ENCODE results near the gene TPP1. TPM values are rescaled to one million over a fixed set of nuclear protein-coding genes. Genes with fewer than 3 reads are reported as not detected.

The TPP1 gene
- total and polyA plus RNA-seq, 9 of the 15 experiments (the other 6 are each of a cell fraction or from before 2014, with no cell fraction given) = 7.5 to 75.8 (median 15.7) TPM

- TF ChIP-seq, protein P1, sequence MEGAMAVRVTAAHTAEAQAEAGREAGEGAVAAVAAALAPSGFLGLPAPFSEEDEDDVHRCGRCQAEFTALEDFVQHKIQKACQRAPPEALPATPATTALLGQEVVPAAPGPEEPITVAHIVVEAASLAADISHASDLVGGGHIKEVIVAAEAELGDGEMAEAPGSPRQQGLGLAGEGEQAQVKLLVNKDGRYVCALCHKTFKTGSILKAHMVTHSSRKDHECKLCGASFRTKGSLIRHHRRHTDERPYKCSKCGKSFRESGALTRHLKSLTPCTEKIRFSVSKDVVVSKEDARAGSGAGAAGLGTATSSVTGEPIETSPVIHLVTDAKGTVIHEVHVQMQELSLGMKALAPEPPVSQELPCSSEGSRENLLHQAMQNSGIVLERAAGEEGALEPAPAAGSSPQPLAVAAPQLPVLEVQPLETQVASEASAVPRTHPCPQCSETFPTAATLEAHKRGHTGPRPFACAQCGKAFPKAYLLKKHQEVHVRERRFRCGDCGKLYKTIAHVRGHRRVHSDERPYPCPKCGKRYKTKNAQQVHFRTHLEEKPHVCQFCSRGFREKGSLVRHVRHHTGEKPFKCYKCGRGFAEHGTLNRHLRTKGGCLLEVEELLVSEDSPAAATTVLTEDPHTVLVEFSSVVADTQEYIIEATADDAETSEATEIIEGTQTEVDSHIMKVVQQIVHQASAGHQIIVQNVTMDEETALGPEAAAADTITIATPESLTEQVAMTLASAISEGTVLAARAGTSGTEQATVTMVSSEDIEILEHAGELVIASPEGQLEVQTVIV (CRISPR knock-in tag; IDR thresholded peaks at IDR 0.05; ENCODE audit: borderline replicate concordance) = no peak
- TF ChIP-seq ZNF57 (CRISPR knock-in tag; IDR thresholded peaks at IDR 0.05) (no peak), MLX (CRISPR knock-in tag; conservative IDR thresholded peaks at IDR 0.05) (no peak), JUND (IDR thresholded peaks at IDR 0.05; ENCODE audit: borderline replicate concordance, low read depth, low read length) (peak; percentile 98), JUND (tag; IDR thresholded peaks at IDR 0.05; ENCODE audit: borderline replicate concordance, low read depth, low read length) (peak; percentile 94; the same call in 2 of the 3 replicates), MBD1 (CRISPR knock-in tag; IDR thresholded peaks at IDR 0.05) (no peak), RFX5 (IDR thresholded peaks at IDR 0.05; ENCODE audit: low read depth, low read length) (no peak), FUS (optimal IDR thresholded peaks at IDR 0.05; ENCODE audit: low read depth, low read length) (no peak), ZNF583 (CRISPR knock-in tag; IDR thresholded peaks at IDR 0.05) (0 out of 2 replicates have a peak, but pooled peaks have one; percentile 36), ZNF282 (CRISPR knock-in tag; IDR thresholded peaks at IDR 0.05) (no peak), RFX1 (IDR thresholded peaks at IDR 0.05) (no peak), BRD4 (IDR thresholded peaks at IDR 0.05) (no peak), RBFOX2 (IDR thresholded peaks at IDR 0.05; ENCODE audit: low read depth, low read length) (peak; percentile 64), ZNF12 (CRISPR knock-in tag; IDR thresholded peaks at IDR 0.05) (no peak), EP400 (IDR thresholded peaks at IDR 0.05) (peak; percentile 57; the same call in 1 of the 2 replicates)
- TF ChIP-seq, protein P2, sequence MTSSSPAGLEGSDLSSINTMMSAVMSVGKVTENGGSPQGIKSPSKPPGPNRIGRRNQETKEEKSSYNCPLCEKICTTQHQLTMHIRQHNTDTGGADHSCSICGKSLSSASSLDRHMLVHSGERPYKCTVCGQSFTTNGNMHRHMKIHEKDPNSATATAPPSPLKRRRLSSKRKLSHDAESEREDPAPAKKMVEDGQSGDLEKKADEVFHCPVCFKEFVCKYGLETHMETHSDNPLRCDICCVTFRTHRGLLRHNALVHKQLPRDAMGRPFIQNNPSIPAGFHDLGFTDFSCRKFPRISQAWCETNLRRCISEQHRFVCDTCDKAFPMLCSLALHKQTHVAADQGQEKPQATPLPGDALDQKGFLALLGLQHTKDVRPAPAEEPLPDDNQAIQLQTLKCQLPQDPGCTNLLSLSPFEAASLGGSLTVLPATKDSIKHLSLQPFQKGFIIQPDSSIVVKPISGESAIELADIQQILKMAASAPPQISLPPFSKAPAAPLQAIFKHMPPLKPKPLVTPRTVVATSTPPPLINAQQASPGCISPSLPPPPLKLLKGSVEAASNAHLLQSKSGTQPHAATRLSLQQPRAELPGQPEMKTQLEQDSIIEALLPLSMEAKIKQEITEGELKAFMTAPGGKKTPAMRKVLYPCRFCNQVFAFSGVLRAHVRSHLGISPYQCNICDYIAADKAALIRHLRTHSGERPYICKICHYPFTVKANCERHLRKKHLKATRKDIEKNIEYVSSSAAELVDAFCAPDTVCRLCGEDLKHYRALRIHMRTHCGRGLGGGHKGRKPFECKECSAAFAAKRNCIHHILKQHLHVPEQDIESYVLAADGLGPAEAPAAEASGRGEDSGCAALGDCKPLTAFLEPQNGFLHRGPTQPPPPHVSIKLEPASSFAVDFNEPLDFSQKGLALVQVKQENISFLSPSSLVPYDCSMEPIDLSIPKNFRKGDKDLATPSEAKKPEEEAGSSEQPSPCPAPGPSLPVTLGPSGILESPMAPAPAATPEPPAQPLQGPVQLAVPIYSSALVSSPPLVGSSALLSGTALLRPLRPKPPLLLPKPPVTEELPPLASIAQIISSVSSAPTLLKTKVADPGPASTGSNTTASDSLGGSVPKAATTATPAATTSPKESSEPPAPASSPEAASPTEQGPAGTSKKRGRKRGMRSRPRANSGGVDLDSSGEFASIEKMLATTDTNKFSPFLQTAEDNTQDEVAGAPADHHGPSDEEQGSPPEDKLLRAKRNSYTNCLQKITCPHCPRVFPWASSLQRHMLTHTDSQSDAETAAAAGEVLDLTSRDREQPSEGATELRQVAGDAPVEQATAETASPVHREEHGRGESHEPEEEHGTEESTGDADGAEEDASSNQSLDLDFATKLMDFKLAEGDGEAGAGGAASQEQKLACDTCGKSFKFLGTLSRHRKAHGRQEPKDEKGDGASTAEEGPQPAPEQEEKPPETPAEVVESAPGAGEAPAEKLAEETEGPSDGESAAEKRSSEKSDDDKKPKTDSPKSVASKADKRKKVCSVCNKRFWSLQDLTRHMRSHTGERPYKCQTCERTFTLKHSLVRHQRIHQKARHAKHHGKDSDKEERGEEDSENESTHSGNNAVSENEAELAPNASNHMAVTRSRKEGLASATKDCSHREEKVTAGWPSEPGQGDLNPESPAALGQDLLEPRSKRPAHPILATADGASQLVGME (CRISPR knock-in tag; IDR thresholded peaks at IDR 0.05) = no peak
Measured at GRCh38 chr11:6606471-6607189, 12.6 kb downstream of the TPP1 start (continued).

All from K562 (cell line).